HG02571 (cell line): ENCODE data around the gene ST6GALNAC6.
"Not testable (repeated sequence)": the region's sequence is repeated elsewhere in the genome, so short reads cannot be mapped to it uniquely, and the experiment has no call there.

Experiments
- ATAC-seq: cut with Tn5 transposase; IDR thresholded peaks from one replicate; pipeline ENCODE4 v1.9.1; 2021; ENCODE audit warnings: mild to moderate bottlenecking, moderate library complexity; ENCODE audit not compliant: unreplicated experiment

Gene ST6GALNAC6

GRCh38 chr9:127876026-127876763, 23.2 kb downstream of the ST6GALNAC6 start:
- no peak for ATAC-seq

- no peak for ATAC-seq
These were observed 24.0 kb downstream of the ST6GALNAC6 start for GRCh38 chr9:127875306-127875966.

- no peak for ATAC-seq
These were observed 24.8 kb downstream of the ST6GALNAC6 start for GRCh38 chr9:127874301-127875221.

- no peak for ATAC-seq
These were observed 25.5 kb downstream of the ST6GALNAC6 start for GRCh38 chr9:127873886-127874285.

GRCh38 chr9:127873223-127873691, 26.1 kb downstream of the ST6GALNAC6 start:
- no peak for ATAC-seq

- no peak for ATAC-seq
These were observed 26.8 kb downstream of the ST6GALNAC6 start for GRCh38 chr9:127872369-127873222.

GRCh38 chr9:127871531-127871930, 27.9 kb downstream of the ST6GALNAC6 start:
- ATAC-seq = no peak

GRCh38 chr9:127870887-127871286, 28.5 kb downstream of the ST6GALNAC6 start:
- no peak for ATAC-seq

- not testable (repeated sequence) for ATAC-seq
These were observed 29.3 kb downstream of the ST6GALNAC6 start for GRCh38 chr9:127870153-127870491.

GRCh38 chr9:127869310-127870152, 29.9 kb downstream of the ST6GALNAC6 start:
- no peak for ATAC-seq

GRCh38 chr9:127868278-127868902, 31.0 kb downstream of the ST6GALNAC6 start:
- ATAC-seq = no peak

- ATAC-seq = no peak
These were observed 31.8 kb downstream of the ST6GALNAC6 start for GRCh38 chr9:127867356-127868277.

GRCh38 chr9:127866535-127866934, 32.9 kb downstream of the ST6GALNAC6 start:
- no peak for ATAC-seq

- ATAC-seq = no peak
These were observed 33.5 kb downstream of the ST6GALNAC6 start for GRCh38 chr9:127865645-127866464.

- no peak for ATAC-seq
These were observed 36.2 kb downstream of the ST6GALNAC6 start for GRCh38 chr9:127863191-127863621.

- ATAC-seq = no peak
These were observed 37.1 kb downstream of the ST6GALNAC6 start for GRCh38 chr9:127862075-127863011.
